GM13976 (cell line): ENCODE data around the gene ZNF479.
"Not testable (repeated sequence)": the region's sequence is repeated elsewhere in the genome, so short reads cannot be mapped to it uniquely, and the experiment has no call there.

Source experiments
- DNase-seq: peaks from one replicate; pipeline ENCODE4 v3.0.0; 2012; ENCODE audit warnings: low spot score
- in situ Hi-C: fragments of 300-500 bp; cut with MboI; formaldehyde crosslinking; loops from one replicate; pipeline ENCODE4 v1.12.0; 2022; ENCODE audit warnings: low sequenced_read_pairs, mixed read lengths, inconsistent platforms; ENCODE audit not compliant: unreplicated experiment
- TF ChIP-seq, protein P1 (sequence below): IDR thresholded peaks from 2 replicates; pipeline ENCODE4 v1.5.1; 2012; ENCODE audit warnings: borderline replicate concordance, mild to moderate bottlenecking; ENCODE audit not compliant: insufficient read depth; ENCODE audit errors: extremely low read depth, missing control alignments, control extremely low read depth

The ZNF479 gene

GRCh38 chr7:57132336-57132735 lies at the start of gene ZNF479:
Gene ZNF479 (minus strand): TSS chr7:57132436. CDS start chr7:57132324, 112 bp downstream.
- in situ Hi-C loops, DNase-seq: not testable (repeated sequence)

DNA sequence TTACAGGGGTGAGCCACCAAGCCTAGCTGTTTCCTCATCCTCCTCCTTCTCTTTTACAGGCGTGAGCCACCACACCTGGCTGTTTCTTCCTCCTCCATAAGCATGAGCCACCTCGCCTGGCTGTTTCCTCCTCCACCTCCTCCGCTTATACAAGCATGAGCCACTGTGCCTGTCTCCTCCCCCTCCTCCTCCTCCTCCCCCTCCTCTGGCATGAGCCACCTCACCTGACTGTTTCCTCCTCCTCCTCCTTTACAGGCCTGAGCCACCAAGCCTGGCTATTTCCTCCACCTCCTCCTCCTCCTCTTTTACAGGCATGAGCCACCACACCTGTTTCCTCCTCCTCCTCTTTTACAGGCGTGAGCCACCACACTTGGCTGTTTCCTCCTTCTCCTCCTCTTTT lies 49.8 kb upstream of the ZNF479 start:
- in situ Hi-C loops: no loop called here
- TF ChIP-seq, protein P1, sequence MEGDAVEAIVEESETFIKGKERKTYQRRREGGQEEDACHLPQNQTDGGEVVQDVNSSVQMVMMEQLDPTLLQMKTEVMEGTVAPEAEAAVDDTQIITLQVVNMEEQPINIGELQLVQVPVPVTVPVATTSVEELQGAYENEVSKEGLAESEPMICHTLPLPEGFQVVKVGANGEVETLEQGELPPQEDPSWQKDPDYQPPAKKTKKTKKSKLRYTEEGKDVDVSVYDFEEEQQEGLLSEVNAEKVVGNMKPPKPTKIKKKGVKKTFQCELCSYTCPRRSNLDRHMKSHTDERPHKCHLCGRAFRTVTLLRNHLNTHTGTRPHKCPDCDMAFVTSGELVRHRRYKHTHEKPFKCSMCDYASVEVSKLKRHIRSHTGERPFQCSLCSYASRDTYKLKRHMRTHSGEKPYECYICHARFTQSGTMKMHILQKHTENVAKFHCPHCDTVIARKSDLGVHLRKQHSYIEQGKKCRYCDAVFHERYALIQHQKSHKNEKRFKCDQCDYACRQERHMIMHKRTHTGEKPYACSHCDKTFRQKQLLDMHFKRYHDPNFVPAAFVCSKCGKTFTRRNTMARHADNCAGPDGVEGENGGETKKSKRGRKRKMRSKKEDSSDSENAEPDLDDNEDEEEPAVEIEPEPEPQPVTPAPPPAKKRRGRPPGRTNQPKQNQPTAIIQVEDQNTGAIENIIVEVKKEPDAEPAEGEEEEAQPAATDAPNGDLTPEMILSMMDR: no peak
- no peak for DNase-seq

DNA sequence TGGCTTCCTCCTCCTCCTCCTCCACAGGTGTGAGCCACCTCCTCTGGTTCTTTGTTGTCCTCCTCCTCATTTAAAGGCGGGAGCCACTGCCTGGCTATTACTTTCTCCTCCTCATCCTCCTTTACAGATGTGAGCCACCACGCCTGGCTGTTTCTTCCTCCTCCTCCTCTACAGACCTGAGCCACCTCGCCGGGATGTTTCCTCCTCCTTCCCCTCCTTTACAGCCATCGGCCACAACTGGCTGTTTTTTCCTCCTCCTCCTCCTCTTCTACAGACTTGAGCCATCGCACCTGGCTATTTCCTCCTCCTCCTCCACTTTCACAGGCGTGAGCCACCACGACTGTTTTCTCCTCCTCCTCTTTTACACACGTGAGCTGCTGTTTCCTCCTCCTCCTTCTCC lies 49.0 kb upstream of the ZNF479 start:
- DNase-seq: no peak
- TF ChIP-seq, protein P1: no peak
- in situ Hi-C loops: no loop called here

DNA sequence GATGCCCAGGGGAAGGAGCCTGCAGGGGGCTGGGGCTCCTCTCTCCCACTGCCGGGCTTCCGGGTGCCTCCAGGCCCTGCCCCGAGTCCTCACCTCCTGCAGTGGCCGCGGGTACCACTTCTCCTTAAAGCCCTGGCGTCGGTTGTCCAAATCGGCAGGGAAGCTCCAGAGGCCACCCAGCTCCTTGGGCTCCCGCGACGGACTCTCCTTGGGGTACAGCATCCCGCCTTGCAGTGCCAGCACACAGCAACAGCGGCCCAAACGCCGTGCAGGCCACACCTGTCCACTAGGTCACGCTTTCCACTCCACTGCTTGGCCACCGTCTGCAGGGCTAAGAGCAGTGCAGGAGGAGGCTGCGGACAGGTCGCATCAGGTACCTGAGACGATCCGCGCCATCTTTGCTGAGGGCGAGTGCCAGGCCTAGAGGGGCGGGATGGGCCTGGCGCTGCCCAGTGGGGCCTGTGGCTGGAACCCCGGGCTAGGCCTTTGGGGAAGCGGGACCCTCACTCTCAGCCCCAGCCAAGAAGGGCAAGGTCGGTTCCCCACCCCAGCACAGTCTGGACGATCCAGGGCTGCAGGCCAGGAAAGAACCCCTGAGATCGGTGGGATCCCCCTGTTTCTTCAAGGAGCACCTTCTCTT lies 47.7 kb upstream of the ZNF479 start:
- TF ChIP-seq, protein P1: no peak
- in situ Hi-C loops: no loop called here
- no peak for DNase-seq

- in situ Hi-C loops: no loop called here
- TF ChIP-seq, protein P1: no peak
- no peak for DNase-seq
These were observed 46.5 kb upstream of the ZNF479 start for GRCh38 chr7:57178768-57179139.

DNA sequence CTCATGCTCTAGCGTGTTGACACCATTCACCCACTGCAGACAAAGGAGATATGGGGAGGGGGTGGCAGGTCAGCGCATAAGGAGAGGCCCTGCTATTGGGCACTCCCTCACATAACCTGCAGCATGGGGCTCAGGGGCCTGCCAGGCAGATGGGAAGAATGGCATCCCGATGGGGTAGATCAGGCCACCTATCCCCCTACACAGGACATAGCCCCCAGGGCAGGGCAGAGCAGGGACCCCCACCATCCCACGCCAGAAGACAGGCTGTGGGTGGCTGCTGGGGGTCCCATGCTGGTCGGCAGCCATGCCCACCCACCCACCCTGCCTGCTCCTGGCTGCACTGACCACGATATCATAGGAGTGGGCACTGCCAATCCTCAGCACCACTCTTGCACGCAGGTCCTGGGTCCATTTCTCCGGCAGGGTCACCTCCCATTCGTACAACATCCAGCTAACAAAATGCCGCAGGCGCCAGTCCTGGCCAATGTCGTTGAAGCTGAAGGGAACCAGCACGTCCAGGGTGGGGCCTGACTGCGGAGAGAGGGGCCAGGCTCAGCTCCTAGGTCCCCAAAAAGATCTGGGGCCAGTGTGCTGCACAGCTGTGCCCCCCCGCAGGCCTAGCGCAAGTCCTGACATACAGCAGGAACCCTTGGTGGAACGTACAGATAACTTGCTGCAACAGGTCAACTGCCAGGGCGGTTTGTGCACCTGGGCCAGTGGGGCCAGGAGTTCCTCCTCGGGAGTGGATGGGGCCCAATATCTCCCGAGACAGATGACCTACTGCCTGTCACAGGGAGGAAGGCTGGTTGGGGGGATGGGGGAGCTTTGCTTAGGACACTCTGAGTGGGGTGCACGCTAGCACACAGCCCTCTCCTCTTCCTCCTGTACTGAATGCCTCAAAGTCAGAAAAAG lies 45.9 kb upstream of the ZNF479 start:
- in situ Hi-C loops: no loop called here
- TF ChIP-seq, protein P1: no peak
- DNase-seq: no peak

- TF ChIP-seq, protein P1: no peak
- in situ Hi-C loops: no loop called here
- DNase-seq: no peak
These were observed 44.8 kb upstream of the ZNF479 start for GRCh38 chr7:57176928-57177635.
